Measurements from ENCODE around the gene KCNJ12. TPM values are rescaled to one million over a fixed set of nuclear protein-coding genes. Genes with fewer than 3 reads are reported as not detected.
"Not testable (repeated sequence)": the region's sequence is repeated elsewhere in the genome, so short reads cannot be mapped to it uniquely, and the experiment has no call there.

KCNJ12 gene
- total and polyA plus RNA-seq, 4 donors = 0.67 to 6.6 (median 2.5) TPM

DNA sequence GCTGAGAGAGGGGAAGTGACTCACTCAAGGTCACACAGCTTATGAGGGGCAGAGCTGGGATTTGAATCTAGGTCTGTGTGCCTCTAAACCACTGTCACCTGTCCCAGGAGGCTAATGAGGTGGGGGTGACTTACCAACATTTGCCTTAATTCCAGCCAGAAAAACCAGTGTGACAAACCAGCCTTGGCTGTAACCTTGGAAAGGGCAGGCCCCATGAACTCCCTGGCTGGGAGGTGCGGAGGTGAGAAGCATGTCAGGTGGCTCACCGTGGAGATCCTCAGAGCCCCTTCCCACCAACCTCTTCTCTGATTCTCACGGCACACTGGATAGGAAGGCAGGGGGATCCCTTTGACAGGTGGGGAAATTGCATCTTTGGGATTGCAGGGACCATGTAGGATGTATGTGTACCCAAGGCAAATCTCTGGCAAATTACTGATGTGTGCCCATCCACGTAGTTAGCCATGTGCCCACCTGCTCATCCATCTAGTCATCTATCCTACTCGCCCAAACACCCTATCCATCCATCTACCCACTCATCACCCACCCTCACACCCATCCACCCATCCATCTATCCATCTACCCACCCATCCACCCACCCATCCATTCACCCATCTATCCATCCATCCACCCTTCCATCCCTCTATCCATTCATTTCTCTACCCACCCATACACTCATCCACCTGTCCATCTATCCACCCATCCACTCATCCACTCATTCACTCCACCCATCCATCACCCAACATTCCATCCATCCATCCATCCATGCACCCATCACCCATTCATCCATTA lies 30.7 kb downstream of the KCNJ12 start:
- not testable (repeated sequence) for H3K27ac ChIP-seq (ENCODE audit: low read depth in 1 of 2, low read length in 1 of 2)

GRCh38 chr17:21407752-21408151 lies 31.6 kb downstream of the KCNJ12 start:
- H3K4me1 ChIP-seq (ENCODE audit: control insufficient read depth in 5 of 5, insufficient read depth in 5 of 5, low read length in 5 of 5); H3K27ac ChIP-seq (ENCODE audit: low read depth in 1 of 2, low read length in 1 of 2); H3K36me3 ChIP-seq (ENCODE audit: control insufficient read depth in 4 of 4, insufficient read depth in 4 of 4, low read length in 4 of 4); H3K4me3 ChIP-seq; H3K27me3 ChIP-seq (ENCODE audit: control insufficient read depth in 3 of 3, insufficient read depth in 3 of 3, low read length in 2 of 3); H3K9me3 ChIP-seq (ENCODE audit: control insufficient read depth in 4 of 4, insufficient read depth in 3 of 4, low read length in 3 of 4); DNase-seq; H3K9ac ChIP-seq (ENCODE audit: insufficient read depth in 1 of 2, low read length in 2 of 2); ATAC-seq (ENCODE audit: insufficient read depth, low FRiP score): not testable (repeated sequence)
- WGBS, 2 donors = 81 to 91% methylated on average over 1 of the region's 1 CpG

More for the DNA sequence above, 30.7 kb downstream of the KCNJ12 start:
- H3K4me1 ChIP-seq (ENCODE audit: control insufficient read depth in 5 of 5, insufficient read depth in 5 of 5, low read length in 5 of 5); H3K9ac ChIP-seq (ENCODE audit: insufficient read depth in 1 of 2, low read length in 2 of 2); H3K4me3 ChIP-seq; DNase-seq; H3K27me3 ChIP-seq (ENCODE audit: control insufficient read depth in 3 of 3, insufficient read depth in 3 of 3, low read length in 2 of 3); H3K9me3 ChIP-seq (ENCODE audit: control insufficient read depth in 4 of 4, insufficient read depth in 3 of 4, low read length in 3 of 4); ATAC-seq (ENCODE audit: insufficient read depth, low FRiP score); H3K36me3 ChIP-seq (ENCODE audit: control insufficient read depth in 4 of 4, insufficient read depth in 4 of 4, low read length in 4 of 4): not testable (repeated sequence)
- WGBS, 2 donors = 69 to 73% methylated on average over 4 of the region's 5 CpGs

DNA sequence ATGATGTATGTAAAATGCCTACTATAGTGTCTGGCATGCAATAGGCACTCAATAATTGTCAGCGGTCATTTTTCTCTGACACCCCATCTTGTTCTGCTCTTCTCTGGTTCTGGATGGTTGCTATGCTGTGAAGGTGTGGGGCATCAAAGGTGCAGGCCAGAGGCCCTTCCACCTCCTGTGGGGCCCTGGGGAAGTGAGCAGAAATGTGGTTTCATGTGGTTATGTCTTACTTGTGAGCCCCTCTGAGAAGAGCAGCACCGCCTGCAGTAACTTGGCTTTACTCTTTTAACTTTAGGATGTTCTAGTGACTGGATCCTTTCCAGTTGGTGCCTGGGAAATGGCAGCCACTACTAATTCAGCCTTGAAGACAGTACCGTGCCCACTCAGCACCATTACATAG lies 32.1 kb downstream of the KCNJ12 start:
- DNase-seq; H3K36me3 ChIP-seq (ENCODE audit: control insufficient read depth in 4 of 4, insufficient read depth in 4 of 4, low read length in 4 of 4); H3K4me3 ChIP-seq; H3K4me1 ChIP-seq (ENCODE audit: control insufficient read depth in 5 of 5, insufficient read depth in 5 of 5, low read length in 5 of 5); H3K27me3 ChIP-seq (ENCODE audit: control insufficient read depth in 3 of 3, insufficient read depth in 3 of 3, low read length in 2 of 3); H3K27ac ChIP-seq (ENCODE audit: low read depth in 1 of 2, low read length in 1 of 2); H3K9me3 ChIP-seq (ENCODE audit: control insufficient read depth in 4 of 4, insufficient read depth in 3 of 4, low read length in 3 of 4); ATAC-seq (ENCODE audit: insufficient read depth, low FRiP score); H3K9ac ChIP-seq (ENCODE audit: insufficient read depth in 1 of 2, low read length in 2 of 2): not testable (repeated sequence)
- 61 to 70% methylated on average over 3 of the region's 3 CpGs for WGBS, 2 donors

DNA sequence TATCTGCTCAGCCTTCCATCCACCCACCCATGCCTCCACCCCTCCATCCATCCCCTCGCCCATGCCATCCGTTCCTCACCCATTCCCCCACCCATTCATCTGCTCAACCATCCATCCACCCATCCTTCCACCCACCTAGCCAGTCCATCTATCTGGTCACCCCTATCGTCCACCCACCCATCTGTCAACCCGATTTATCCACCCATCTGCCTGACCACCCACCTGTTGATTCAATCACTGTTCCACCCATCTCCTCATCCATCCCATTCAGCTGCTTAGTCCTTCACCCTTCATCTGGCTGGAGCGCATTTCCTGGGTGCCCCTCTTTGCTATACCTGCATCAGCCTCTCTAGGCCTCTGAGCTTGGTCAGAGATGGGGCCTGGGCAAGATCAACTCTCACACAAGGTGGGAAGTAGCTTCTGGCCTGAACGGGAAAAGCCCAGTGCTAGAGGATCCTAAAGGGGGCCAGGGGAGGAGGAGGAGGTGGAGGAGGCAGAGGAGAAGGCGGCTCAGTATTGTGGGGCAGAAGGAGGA lies 32.7 kb downstream of the KCNJ12 start:
- ATAC-seq (ENCODE audit: insufficient read depth, low FRiP score); H3K9ac ChIP-seq (ENCODE audit: insufficient read depth in 1 of 2, low read length in 2 of 2); H3K27me3 ChIP-seq (ENCODE audit: control insufficient read depth in 3 of 3, insufficient read depth in 3 of 3, low read length in 2 of 3); H3K4me3 ChIP-seq; H3K9me3 ChIP-seq (ENCODE audit: control insufficient read depth in 4 of 4, insufficient read depth in 3 of 4, low read length in 3 of 4); H3K4me1 ChIP-seq (ENCODE audit: control insufficient read depth in 5 of 5, insufficient read depth in 5 of 5, low read length in 5 of 5); H3K36me3 ChIP-seq (ENCODE audit: control insufficient read depth in 4 of 4, insufficient read depth in 4 of 4, low read length in 4 of 4); H3K27ac ChIP-seq (ENCODE audit: low read depth in 1 of 2, low read length in 1 of 2); DNase-seq: not testable (repeated sequence)
- WGBS, 2 donors = 84 to 87% methylated on average over 5 to 6 of the region's 7 CpGs

DNA sequence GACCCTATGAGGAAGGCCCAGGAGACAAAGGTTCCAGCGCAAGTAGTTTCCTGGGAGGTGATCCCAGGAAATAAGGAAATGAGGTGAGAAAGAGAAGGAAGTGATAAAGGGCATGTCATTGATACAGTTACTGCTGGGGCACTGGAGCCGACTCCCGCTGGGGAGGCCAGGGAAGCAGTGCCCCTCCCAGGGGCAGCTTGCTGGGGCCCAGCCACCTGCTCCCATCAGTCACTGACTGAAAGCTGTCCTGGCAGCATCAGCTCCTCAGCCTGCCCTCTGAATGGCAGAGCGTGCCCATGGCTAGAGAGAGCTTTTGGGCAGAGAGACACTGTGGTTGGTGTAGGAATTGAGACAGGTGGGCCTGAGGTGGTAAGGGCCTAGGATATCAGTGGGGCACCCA lies 33.2 kb downstream of the KCNJ12 start:
- not testable (repeated sequence) for H3K27ac ChIP-seq (ENCODE audit: low read depth in 1 of 2, low read length in 1 of 2); H3K4me1 ChIP-seq (ENCODE audit: control insufficient read depth in 5 of 5, insufficient read depth in 5 of 5, low read length in 5 of 5); H3K9ac ChIP-seq (ENCODE audit: insufficient read depth in 1 of 2, low read length in 2 of 2); DNase-seq; H3K9me3 ChIP-seq (ENCODE audit: control insufficient read depth in 4 of 4, insufficient read depth in 3 of 4, low read length in 3 of 4); H3K4me3 ChIP-seq; H3K27me3 ChIP-seq (ENCODE audit: control insufficient read depth in 3 of 3, insufficient read depth in 3 of 3, low read length in 2 of 3); H3K36me3 ChIP-seq (ENCODE audit: control insufficient read depth in 4 of 4, insufficient read depth in 4 of 4, low read length in 4 of 4); ATAC-seq (ENCODE audit: insufficient read depth, low FRiP score)
- WGBS, 2 donors = 81 to 91% methylated on average over 3 to 4 of the region's 4 CpGs

- not testable (repeated sequence) for ATAC-seq (ENCODE audit: insufficient read depth, low FRiP score)
Observed at GRCh38 chr17:21409971-21410370, 33.8 kb downstream of the KCNJ12 start.

DNA sequence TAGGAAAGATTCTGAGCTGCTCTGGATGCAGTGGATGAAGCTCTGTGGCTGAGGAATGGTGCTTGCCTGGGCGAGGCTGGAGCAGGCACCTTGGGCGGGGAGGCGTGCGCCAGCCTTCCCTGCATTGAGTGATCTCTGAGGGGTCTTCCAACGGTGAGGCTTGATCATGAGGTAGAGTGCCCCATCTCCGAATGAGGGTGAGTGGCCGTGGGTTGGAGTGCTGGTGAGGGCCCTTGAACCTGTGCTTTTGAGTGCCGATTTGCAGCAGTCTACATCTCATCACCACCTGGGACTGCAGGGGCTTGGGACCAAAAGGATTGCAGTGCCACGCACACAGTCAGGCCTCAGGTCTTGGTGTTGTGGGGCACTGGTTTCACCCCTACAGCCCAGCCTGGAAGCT lies 34.2 kb downstream of the KCNJ12 start:
- H3K27me3 ChIP-seq (ENCODE audit: control insufficient read depth in 3 of 3, insufficient read depth in 3 of 3, low read length in 2 of 3); H3K9ac ChIP-seq (ENCODE audit: insufficient read depth in 1 of 2, low read length in 2 of 2); ATAC-seq (ENCODE audit: insufficient read depth, low FRiP score); DNase-seq; H3K27ac ChIP-seq (ENCODE audit: low read depth in 1 of 2, low read length in 1 of 2); H3K9me3 ChIP-seq (ENCODE audit: control insufficient read depth in 4 of 4, insufficient read depth in 3 of 4, low read length in 3 of 4); H3K36me3 ChIP-seq (ENCODE audit: control insufficient read depth in 4 of 4, insufficient read depth in 4 of 4, low read length in 4 of 4); H3K4me3 ChIP-seq; H3K4me1 ChIP-seq (ENCODE audit: control insufficient read depth in 5 of 5, insufficient read depth in 5 of 5, low read length in 5 of 5): not testable (repeated sequence)
- 75 to 84% methylated on average over 8 to 9 of the region's 9 CpGs for WGBS, 2 donors

More at GRCh38 chr17:21409971-21410370, 33.8 kb downstream of the KCNJ12 start:
- H3K9ac ChIP-seq (ENCODE audit: insufficient read depth in 1 of 2, low read length in 2 of 2); H3K27me3 ChIP-seq (ENCODE audit: control insufficient read depth in 3 of 3, insufficient read depth in 3 of 3, low read length in 2 of 3); H3K9me3 ChIP-seq (ENCODE audit: control insufficient read depth in 4 of 4, insufficient read depth in 3 of 4, low read length in 3 of 4); H3K4me1 ChIP-seq (ENCODE audit: control insufficient read depth in 5 of 5, insufficient read depth in 5 of 5, low read length in 5 of 5); DNase-seq; H3K4me3 ChIP-seq; H3K36me3 ChIP-seq (ENCODE audit: control insufficient read depth in 4 of 4, insufficient read depth in 4 of 4, low read length in 4 of 4); H3K27ac ChIP-seq (ENCODE audit: low read depth in 1 of 2, low read length in 1 of 2): not testable (repeated sequence)
- 86 to 96% methylated on average over 3 of the region's 3 CpGs for WGBS, 2 donors

DNA sequence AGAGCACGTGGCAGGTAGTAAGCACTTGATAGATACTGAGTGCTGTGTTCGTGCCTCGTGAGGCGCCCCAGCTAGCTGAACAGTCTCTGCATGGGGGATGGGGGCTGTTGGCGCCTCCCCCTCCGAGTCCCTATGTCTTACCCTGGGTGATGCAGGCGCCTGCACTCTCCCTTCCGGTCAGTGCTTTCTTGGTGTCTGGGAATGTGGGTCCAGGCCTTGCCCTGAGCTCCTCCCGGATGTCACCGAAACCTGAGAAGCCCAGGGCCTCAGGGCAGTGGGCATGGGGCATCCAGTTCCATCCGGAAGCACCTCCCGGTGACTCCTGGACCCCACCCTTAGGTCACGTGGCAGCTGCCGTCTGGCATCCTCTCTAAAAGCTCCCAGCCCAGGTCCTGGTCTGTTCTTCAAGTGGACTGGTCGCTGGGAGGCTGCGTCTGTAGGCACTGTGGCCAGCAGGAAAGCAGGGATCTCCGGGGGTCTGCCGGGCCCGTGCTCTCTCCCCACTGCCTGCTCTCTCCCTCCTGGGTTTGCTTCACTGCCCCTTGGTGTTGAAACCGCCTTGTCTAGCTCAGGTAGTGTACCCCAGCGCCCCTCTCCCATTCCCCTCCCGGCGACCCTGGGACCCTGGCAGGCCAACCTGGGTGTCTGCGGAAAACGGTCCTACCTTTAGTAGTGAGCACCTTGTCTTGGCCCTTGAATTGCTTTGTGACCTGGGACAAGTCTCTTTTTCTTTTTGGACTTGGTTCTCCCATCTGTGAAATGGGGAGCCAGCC lies 34.9 kb downstream of the KCNJ12 start:
- not testable (repeated sequence) for H3K4me3 ChIP-seq; H3K9me3 ChIP-seq (ENCODE audit: control insufficient read depth in 4 of 4, insufficient read depth in 3 of 4, low read length in 3 of 4); DNase-seq; H3K27ac ChIP-seq (ENCODE audit: low read depth in 1 of 2, low read length in 1 of 2); H3K4me1 ChIP-seq (ENCODE audit: control insufficient read depth in 5 of 5, insufficient read depth in 5 of 5, low read length in 5 of 5); H3K36me3 ChIP-seq (ENCODE audit: control insufficient read depth in 4 of 4, insufficient read depth in 4 of 4, low read length in 4 of 4); H3K27me3 ChIP-seq (ENCODE audit: control insufficient read depth in 3 of 3, insufficient read depth in 3 of 3, low read length in 2 of 3); ATAC-seq (ENCODE audit: insufficient read depth, low FRiP score); H3K9ac ChIP-seq (ENCODE audit: insufficient read depth in 1 of 2, low read length in 2 of 2)
- 81 to 86% methylated on average over 21 to 25 of the region's 25 CpGs for WGBS, 2 donors
